Heart right ventricle (tissue), 16 donors: ENCODE measurements around the gene DEXI. TPM values are rescaled to one million over a fixed set of nuclear protein-coding genes. Genes with fewer than 3 reads are reported as not detected.
"Not testable (repeated sequence)": the region's sequence is repeated elsewhere in the genome, so short reads cannot be mapped to it uniquely, and the experiment has no call there.

Source experiments
- ATAC-seq, 8 donors: fragments of 200-7000 bp; cut with Tn5 transposase; one replicate each; pipeline ENCODE4 v1.9.1; 2020; ENCODE audit warnings: mild to moderate bottlenecking in 8 of 8, moderate library complexity in 8 of 8, moderate number of reproducible peaks in 1 of 8
- DNase-seq, 2 donors: peaks; one replicate each; pipeline ENCODE4 v3.0.0-alpha.2; 2020
- H3K27ac ChIP-seq, 10 donors: fragments of 200-600 bp; sonication (generic) in 2 of 10; one replicate each; pipeline versions ENCODE4 v1.5.0 to v1.8.0; 2020 to 2022; ENCODE audit warnings: mild to moderate bottlenecking in 3 of 10
- H3K27me3 ChIP-seq, 7 donors: fragments of 200-600 bp; one replicate each; pipeline ENCODE4 v1.8.0; 2021 to 2022; ENCODE audit warnings: mild to moderate bottlenecking in 2 of 7
- H3K36me3 ChIP-seq, 9 donors: fragments of 200-600 bp; sonication (generic) in 1 of 9; one replicate each; pipeline versions ENCODE4 v1.5.0 to v1.8.0; 2020 to 2022; ENCODE audit warnings: mild to moderate bottlenecking in 2 of 9
- H3K4me1 ChIP-seq, 9 donors: fragments of 200-600 bp; sonication (generic) in 1 of 9; one replicate each; pipeline versions ENCODE4 v1.5.0 to v1.8.0; 2020 to 2022; ENCODE audit warnings: mild to moderate bottlenecking in 4 of 9
- H3K4me3 ChIP-seq, 10 donors: fragments of 200-600 bp; sonication (generic) in 2 of 10; one replicate each; pipeline versions ENCODE4 v1.5.0 to v1.8.0; 2020 to 2022; ENCODE audit warnings: mild to moderate bottlenecking in 7 of 10, moderate library complexity in 2 of 10
- H3K9me3 ChIP-seq, 11 donors: fragments of 200-600 bp in 10 of 11; sonication (generic) in 2 of 11; one replicate each; pipeline versions ENCODE4 v1.5.0 to v1.8.0; 2013 to 2022; ENCODE audit warnings: mild to moderate bottlenecking in 2 of 11, control low read depth in 1 of 11, moderate library complexity in 1 of 11
- WGBS, 2 donors: extraction: QIAGEN DNeasy Blood & Tissue Kit; methylation state at CpG; one replicate each; pipeline ENCODE4 v1.1.7; 2013; ENCODE audit warnings: inconsistent platforms in 1 of 2; 5-methylcytosine and 5-hydroxymethylcytosine counted together
- intact Hi-C, 10 donors: fragments of 100-400 bp; cut with DNase I; formaldehyde crosslinking; loops; one replicate each; pipeline versions ENCODE4 v1.11.1 to v1.14.2; 2022
- polyA plus RNA-seq, 2 donors: library from polyadenylated mRNA; stranded (reverse); fragments of 200-250 nt; gene quantifications; one replicate each; pipeline ENCODE4 v1.2.3, GENCODE V29; 2013
- total RNA-seq, 10 donors: library from RNA; stranded (reverse); fragmentation: NEBNext Ultra II Directional in 3 of 10; extraction: Animal tissue kit (Norgen Biotek cat#: 25700) in 3 of 10; gene quantifications; one replicate each; pipeline versions ENCODE4 v1.2.1 to v1.2.4, GENCODE V29; 2021 to 2023
- TF ChIP-seq, protein P1 (sequence below), 9 donors: fragments of 200-600 bp; sonication (generic) in 2 of 9; IDR thresholded peaks; one replicate each; pipeline versions ENCODE4 v1.5.0 to v1.8.0; 2021 to 2022; ENCODE audit warnings: antibody characterized with exemption in 9 of 9, mild to moderate bottlenecking in 5 of 9, moderate library complexity in 1 of 9
- donor health status: Arrhythmogenic right ventricular cardiomyopathy.
- donor health status: ischemic (EF 13 %, LVEDD 7.1; RV severe dilation, severe dysfunction).
- donor health status: healthy with polysubstance abuse.
- donor health status: DM: no; HTN: yes; CAD: no.
- donor health status: DM: no; HTN: no; CAD: no.
- donor health status: ischemic (EF 25% LVEDD 6.9; RV normal size, moderate dysfunction).
- donor health status: ischemic (EF 25% LVEDD 5.7; RV mildly dilated, moderate dysfunction).
- donor health status: healthy.
- donor health status: DM: yes; HTN: yes; CAD: no.
- donor health status: Ischemic cardiomyopathy.
- donor health status: ischemic (EF 35%, LVEDD 5.7; RV mildly dilated, moderate dysfunction).
- donor health status: nonischemic (EF 11% LVEDD 7.7; RV severe dilation, severe dysfunction).
- donor health status: DM: yes; HTN: yes; CAD: no.
- donor health status: PGD.
- donor health status: ischemic (EF 29% LVEDD 5.4; RV normal size, mild dysfunction).
- donor health status: nonischemic (EF 23%, LVEDD 6.1; RV moderate dilation, normal function).

Gene DEXI
- total and polyA plus RNA-seq, 12 donors = 68.8 to 109 (median 88.5) TPM

DNA sequence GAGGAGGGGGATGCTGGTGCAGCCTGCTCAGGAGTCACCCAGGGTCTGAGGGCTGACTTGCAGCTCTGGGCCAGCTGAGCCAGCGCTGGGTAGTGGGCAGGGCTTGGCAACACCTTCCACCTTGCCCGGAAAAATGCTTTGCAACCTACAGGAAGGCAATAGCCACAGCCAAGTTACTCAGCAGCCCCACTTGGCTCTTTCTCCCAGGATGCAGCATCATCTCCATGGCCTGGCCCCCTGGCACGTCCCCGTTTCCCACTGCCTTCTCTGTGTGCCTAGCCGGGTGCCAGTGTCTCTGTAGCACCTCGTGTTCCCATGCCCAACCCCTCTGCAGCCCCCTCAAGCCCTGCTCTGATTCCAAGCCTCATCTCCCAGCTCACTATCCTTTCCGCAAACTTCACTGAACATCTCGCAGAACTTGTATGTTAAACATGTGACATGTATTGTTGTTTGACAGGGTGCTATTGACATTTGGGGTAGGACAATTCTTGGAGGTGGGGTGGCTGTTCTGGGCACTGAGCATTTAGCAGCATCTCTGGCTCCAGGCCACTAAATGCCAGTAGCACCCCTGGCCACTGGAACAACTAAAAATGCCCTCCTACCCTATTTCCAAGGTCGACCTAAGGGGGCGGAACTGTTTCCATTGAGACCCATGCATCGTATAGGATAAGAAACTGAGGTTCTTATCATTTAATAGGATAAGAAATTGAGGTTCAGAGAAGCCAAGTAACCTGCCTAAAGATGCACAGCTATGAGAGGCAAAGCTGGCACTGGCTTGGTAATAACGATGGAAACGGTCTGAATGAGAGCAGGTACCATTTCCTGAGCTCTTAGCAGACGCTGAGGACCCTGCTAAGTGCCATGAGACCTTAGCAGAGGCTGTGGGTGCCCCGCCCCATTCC, 12.2 kb downstream of the DEXI start:
- Histone ChIP-seq H3K9me3 (peaks cover 0 to 2% (median 0%) of the 10 kb centered on the region in 11 donors), H3K27me3 (no peaks in the 10 kb centered on the region), H3K27ac (peak overlapping the region in 7 of 10 donors; percentile 0 to 44 (median 40)), H3K36me3 (peaks cover 0 to 76% (median 13%) of the 10 kb centered on the region in 9 donors), H3K4me1 (peaks cover 17 to 56% (median 50%) of the 10 kb centered on the region in 9 donors), H3K4me3 (no peak overlapping the region)
- intact Hi-C loops = loop anchor here in 2 of 10 donors (10.0 kb wide), 2 partner anchors 405 to 605 kb away; no protein-coding TSS in a partner anchor
- WGBS, 2 donors = 58 to 63% methylated on average over 15 of the region's 15 CpGs
- DNase-seq = no peak
- TF ChIP-seq, protein P1, sequence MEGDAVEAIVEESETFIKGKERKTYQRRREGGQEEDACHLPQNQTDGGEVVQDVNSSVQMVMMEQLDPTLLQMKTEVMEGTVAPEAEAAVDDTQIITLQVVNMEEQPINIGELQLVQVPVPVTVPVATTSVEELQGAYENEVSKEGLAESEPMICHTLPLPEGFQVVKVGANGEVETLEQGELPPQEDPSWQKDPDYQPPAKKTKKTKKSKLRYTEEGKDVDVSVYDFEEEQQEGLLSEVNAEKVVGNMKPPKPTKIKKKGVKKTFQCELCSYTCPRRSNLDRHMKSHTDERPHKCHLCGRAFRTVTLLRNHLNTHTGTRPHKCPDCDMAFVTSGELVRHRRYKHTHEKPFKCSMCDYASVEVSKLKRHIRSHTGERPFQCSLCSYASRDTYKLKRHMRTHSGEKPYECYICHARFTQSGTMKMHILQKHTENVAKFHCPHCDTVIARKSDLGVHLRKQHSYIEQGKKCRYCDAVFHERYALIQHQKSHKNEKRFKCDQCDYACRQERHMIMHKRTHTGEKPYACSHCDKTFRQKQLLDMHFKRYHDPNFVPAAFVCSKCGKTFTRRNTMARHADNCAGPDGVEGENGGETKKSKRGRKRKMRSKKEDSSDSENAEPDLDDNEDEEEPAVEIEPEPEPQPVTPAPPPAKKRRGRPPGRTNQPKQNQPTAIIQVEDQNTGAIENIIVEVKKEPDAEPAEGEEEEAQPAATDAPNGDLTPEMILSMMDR (IDR thresholded peaks at IDR 0.05) = no peak
- ATAC-seq = peak in 7 of 8 donors; percentile 16 to 81 (median 26)

DNA sequence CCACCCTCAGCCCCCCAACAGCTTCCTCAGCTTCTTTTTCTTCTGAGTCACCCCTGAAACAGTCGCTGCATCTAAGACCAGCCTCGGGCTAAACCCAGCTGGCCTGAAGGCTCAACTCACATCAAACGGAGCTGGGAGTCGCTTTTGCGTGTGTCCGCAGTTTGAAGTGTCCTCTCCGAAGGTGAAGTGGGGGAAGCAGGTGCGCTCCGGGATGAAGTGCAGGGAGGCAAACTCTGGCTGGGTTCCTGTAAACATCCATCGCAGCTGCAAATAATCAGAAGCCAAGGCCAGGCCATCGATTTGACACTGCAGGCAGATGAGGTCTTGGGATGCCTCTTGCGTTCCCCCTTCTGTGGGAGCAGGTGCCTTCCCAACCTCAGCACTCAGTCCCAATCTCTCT, 13.2 kb downstream of the DEXI start:
- H3K9me3 ChIP-seq, H3K27me3 ChIP-seq, ATAC-seq, H3K4me3 ChIP-seq, DNase-seq: not testable (repeated sequence)
- 80 to 86% methylated on average over 12 of the region's 12 CpGs for WGBS, 2 donors
- intact Hi-C loops = loop anchor here in 1 of 10 donors (10.0 kb wide), 1 partner anchor 404 kb away; no protein-coding TSS in a partner anchor
- Histone ChIP-seq H3K4me1 (peaks cover 12 to 53% (median 43%) of the 10 kb centered on the region in 9 donors), H3K27ac (peak overlapping the region in 4 of 10 donors; percentile 39 to 58 (median 42)), H3K36me3 (peaks cover 0 to 86% (median 20%) of the 10 kb centered on the region in 9 donors)

DNA sequence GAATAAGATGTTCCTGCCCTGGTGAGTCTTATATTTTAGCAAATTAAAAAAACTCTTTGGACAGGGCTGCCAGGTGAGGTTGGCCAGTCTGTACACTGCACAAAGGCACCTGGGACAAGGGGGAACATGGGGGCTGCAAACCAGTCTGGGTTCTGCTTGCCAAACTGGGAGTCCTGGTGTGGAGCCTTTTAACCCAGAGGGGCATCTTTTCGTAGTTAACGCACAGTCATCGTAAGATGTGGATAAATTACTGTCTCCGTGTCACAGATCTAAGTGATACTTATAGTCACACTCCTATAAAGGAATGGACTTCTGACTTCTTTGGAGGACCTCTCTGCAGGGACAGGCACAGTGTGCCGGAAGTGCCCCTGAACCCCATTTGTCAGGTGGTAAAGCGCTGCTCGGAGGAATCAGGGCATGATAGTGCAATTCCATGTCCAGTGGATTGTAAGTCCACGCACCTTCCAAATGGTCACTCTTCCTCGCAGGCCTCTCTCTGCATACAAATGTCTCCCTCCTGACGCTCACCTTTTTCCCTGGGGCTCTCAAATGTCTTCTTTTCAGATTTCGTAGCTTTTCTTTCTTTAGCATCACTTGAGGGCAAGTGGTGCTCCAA, 14.7 kb downstream of the DEXI start:
- H3K27ac ChIP-seq = no peak overlapping the region
- ATAC-seq = no peak
- H3K27me3 ChIP-seq = no peaks in the 10 kb centered on the region
- peaks cover 10 to 53% (median 40%) of the 10 kb centered on the region in 9 donors for H3K4me1 ChIP-seq
- no peak overlapping the region for H3K4me3 ChIP-seq
- WGBS, 2 donors = 96 to 98% methylated on average over 11 of the region's 11 CpGs
- no peak for DNase-seq
- H3K36me3 ChIP-seq = peaks cover 0 to 89% (median 12%) of the 10 kb centered on the region in 9 donors
- intact Hi-C loops = loop anchor here in 1 of 10 donors (10.0 kb wide), 1 partner anchor 403 kb away; no protein-coding TSS in a partner anchor
- H3K9me3 ChIP-seq = peaks cover 0 to 7% (median 0%) of the 10 kb centered on the region in 11 donors
- TF ChIP-seq, protein P1 (IDR thresholded peaks at IDR 0.05) = no peak

DNA sequence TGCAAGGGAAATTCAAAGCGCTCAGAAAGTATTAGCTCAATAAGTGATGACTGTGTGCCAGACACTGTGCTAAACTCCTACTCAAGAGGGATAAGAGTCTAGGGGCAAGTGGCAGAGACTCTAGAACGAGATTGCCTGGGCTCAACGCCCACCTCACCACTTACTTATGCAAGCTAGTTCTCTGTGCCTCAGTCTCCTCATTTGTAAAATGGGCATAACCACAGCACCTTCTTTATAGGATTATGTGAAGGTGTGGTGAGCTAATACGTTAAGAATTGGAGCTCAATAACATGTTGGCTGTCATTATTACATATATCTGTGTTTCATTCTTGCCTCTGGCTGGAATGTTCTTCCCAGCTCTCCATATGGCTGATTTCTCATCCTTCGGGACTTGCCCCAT, 15.4 kb downstream of the DEXI start:
- peaks cover 16 to 56% (median 47%) of the 10 kb centered on the region in 9 donors for H3K4me1 ChIP-seq
- H3K36me3 ChIP-seq = peaks cover 0 to 92% (median 12%) of the 10 kb centered on the region in 9 donors
- ATAC-seq (no peak), DNase-seq (no peak)
- H3K27ac ChIP-seq = no peak overlapping the region
- no peaks in the 10 kb centered on the region for H3K27me3 ChIP-seq
- TF ChIP-seq, protein P1 (IDR thresholded peaks at IDR 0.05) = no peak
- 92 to 95% methylated on average over 5 of the region's 5 CpGs for WGBS, 2 donors
- intact Hi-C loops = loop anchor here in 1 of 10 donors (10.0 kb wide), 1 partner anchor 402 kb away; no protein-coding TSS in a partner anchor
- peaks cover 0 to 7% (median 0%) of the 10 kb centered on the region in 11 donors for H3K9me3 ChIP-seq
- no peak overlapping the region for H3K4me3 ChIP-seq
